Measurements from ENCODE around the gene PPP1R12B. TPM values are rescaled to one million over a fixed set of nuclear protein-coding genes. Genes with fewer than 3 reads are reported as not detected.
"Not testable (repeated sequence)": the region's sequence is repeated elsewhere in the genome, so short reads cannot be mapped to it uniquely, and the experiment has no call there.

The PPP1R12B gene
- total RNA-seq, 4 donors from 2014 or later, result 747 to 1,375 (median 979) TPM

GRCh38 chr1:202365092-202365815 lies 16.8 kb downstream of the PPP1R12B start:
- peak; percentile 63 for ATAC-seq
- no peak for TF ChIP-seq POLR2AphosphoS5 (IDR thresholded peaks at IDR 0.05)
- TF ChIP-seq POLR2A (IDR thresholded peaks at IDR 0.05), result no peak
- no peak for TF ChIP-seq EP300 (IDR thresholded peaks at IDR 0.05)
- no peak for TF ChIP-seq CTCF (IDR thresholded peaks at IDR 0.05)
- Histone ChIP-seq H3K4me3 (no peak overlapping the region), H3K27me3 (no peaks in the 10 kb centered on the region), H3K36me3 (no peaks in the 10 kb centered on the region), H3K4me1 (peaks cover 4 to 20% (median 4%) of the 10 kb centered on the region in 3 donors), H3K9me3 (no peaks in the 10 kb centered on the region), H3K27ac (no peak overlapping the region)
- 33 to 61% methylated on average over 3 to 4 of the region's 4 CpGs for WGBS, 2 donors (ENCODE audit: low coverage in 1 of 2)

GRCh38 chr1:202367271-202367670 lies 18.8 kb downstream of the PPP1R12B start:
- H3K27me3 ChIP-seq, result no peaks in the 10 kb centered on the region
- H3K36me3 ChIP-seq, result no peaks in the 10 kb centered on the region
- no peak for ATAC-seq
- TF ChIP-seq POLR2A (IDR thresholded peaks at IDR 0.05), result no peak
- TF ChIP-seq EP300 (IDR thresholded peaks at IDR 0.05), result no peak
- no peak for TF ChIP-seq CTCF (IDR thresholded peaks at IDR 0.05)
- no peak for TF ChIP-seq POLR2AphosphoS5 (IDR thresholded peaks at IDR 0.05)
- H3K27ac ChIP-seq, result no peak overlapping the region
- H3K4me1 ChIP-seq, result peaks cover 4 to 20% (median 4%) of the 10 kb centered on the region in 3 donors
- H3K4me3 ChIP-seq, result no peak overlapping the region
- WGBS, 2 donors (ENCODE audit: low coverage in 1 of 2), result 63 to 64% methylated on average over 1 of the region's 1 CpG
- H3K9me3 ChIP-seq, result no peaks in the 10 kb centered on the region

GRCh38 chr1:202370906-202371305 lies 22.4 kb downstream of the PPP1R12B start:
- 94 to 100% methylated on average over 2 to 4 of the region's 4 CpGs for WGBS, 2 donors (ENCODE audit: low coverage in 1 of 2)

DNA sequence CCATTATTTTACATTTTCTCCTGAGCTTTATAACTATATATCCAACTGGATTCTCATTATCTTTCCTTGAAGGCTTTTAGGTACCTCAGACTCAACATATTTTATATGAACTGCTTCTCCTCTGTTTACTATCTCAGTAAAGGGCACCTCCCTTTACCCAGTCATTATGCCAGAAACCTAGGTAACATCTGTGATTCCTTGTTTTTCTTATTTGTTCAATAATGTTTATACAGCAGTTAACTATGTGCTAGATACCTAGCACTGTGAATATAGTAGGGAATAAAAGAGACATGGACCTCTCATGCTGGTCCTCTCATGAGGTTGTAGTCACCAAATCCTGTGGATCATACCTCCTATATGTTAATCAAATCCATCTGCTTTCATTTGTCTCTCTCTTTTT lies 25.6 kb downstream of the PPP1R12B start:
- Histone ChIP-seq H3K27ac (no peak overlapping the region), H3K4me3 (no peak overlapping the region), H3K9me3 (no peaks in the 10 kb centered on the region), H3K36me3 (no peaks in the 10 kb centered on the region), H3K4me1 (no peaks in the 10 kb centered on the region), H3K27me3 (no peaks in the 10 kb centered on the region)
- TF ChIP-seq EP300 (IDR thresholded peaks at IDR 0.05) (no peak), CTCF (IDR thresholded peaks at IDR 0.05) (no peak), POLR2AphosphoS5 (IDR thresholded peaks at IDR 0.05) (no peak), POLR2A (IDR thresholded peaks at IDR 0.05) (no peak)
- ATAC-seq, result no peak

More at GRCh38 chr1:202370906-202371305, 22.4 kb downstream of the PPP1R12B start:
- ATAC-seq, H3K36me3 ChIP-seq, H3K4me1 ChIP-seq, H3K4me3 ChIP-seq, H3K27ac ChIP-seq, H3K27me3 ChIP-seq, H3K9me3 ChIP-seq: not testable (repeated sequence)

GRCh38 chr1:202375175-202375574 lies 26.7 kb downstream of the PPP1R12B start:
- not testable (repeated sequence) for H3K4me1 ChIP-seq, ATAC-seq, H3K27me3 ChIP-seq, H3K36me3 ChIP-seq, H3K4me3 ChIP-seq, H3K9me3 ChIP-seq, H3K27ac ChIP-seq
- 81 to 100% methylated on average over 2 to 3 of the region's 3 CpGs for WGBS, 2 donors (ENCODE audit: low coverage in 1 of 2)

DNA sequence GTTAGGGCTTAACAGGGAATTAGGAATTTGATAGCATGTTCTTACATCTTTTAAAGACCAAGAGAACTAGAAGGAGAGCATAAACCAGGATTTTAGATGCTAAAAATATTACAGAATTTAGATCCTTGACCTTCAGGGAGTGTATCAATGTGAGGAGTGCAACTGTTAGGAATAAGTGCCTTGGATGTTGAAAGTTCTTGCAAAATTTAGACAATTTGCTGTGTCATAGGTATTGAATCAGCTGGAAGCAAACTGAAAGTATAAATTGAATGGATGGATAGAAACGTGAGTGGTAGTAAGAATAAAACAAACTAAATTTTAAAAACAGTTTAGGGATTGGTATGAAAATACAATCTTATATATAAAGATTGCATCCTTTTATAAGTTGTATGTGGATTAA lies 27.7 kb downstream of the PPP1R12B start:
- H3K36me3 ChIP-seq, result no peaks in the 10 kb centered on the region
- peaks cover 0 to 8% (median 0%) of the 10 kb centered on the region in 3 donors for H3K4me1 ChIP-seq
- ATAC-seq, result no peak
- H3K4me3 ChIP-seq, result no peak overlapping the region
- TF ChIP-seq EP300 (IDR thresholded peaks at IDR 0.05) (no peak), CTCF (IDR thresholded peaks at IDR 0.05) (no peak), POLR2AphosphoS5 (IDR thresholded peaks at IDR 0.05) (no peak), POLR2A (IDR thresholded peaks at IDR 0.05) (no peak)
- H3K27me3 ChIP-seq, result no peaks in the 10 kb centered on the region
- WGBS, 2 donors (ENCODE audit: low coverage in 1 of 2), result 60 to 63% methylated on average over 1 of the region's 1 CpG
- H3K9me3 ChIP-seq, result no peaks in the 10 kb centered on the region
- no peak overlapping the region for H3K27ac ChIP-seq

GRCh38 chr1:202379884-202380529 lies 31.5 kb downstream of the PPP1R12B start:
- H3K4me1 ChIP-seq, H3K27ac ChIP-seq, H3K9me3 ChIP-seq, H3K27me3 ChIP-seq, H3K36me3 ChIP-seq, H3K4me3 ChIP-seq, ATAC-seq: not testable (repeated sequence)
- 72 to 78% methylated on average over 4 of the region's 4 CpGs for WGBS, 2 donors (ENCODE audit: low coverage in 1 of 2)

GRCh38 chr1:202380535-202380934 lies 32.0 kb downstream of the PPP1R12B start:
- ATAC-seq, H3K4me3 ChIP-seq, H3K36me3 ChIP-seq, H3K27me3 ChIP-seq, H3K9me3 ChIP-seq, H3K27ac ChIP-seq, H3K4me1 ChIP-seq: not testable (repeated sequence)
- 29 to 75% methylated on average over 1 to 2 of the region's 2 CpGs for WGBS, 2 donors (ENCODE audit: low coverage in 1 of 2)

All from gastroesophageal sphincter (tissue), 4 donors.